ENCODE data around the gene FRMD3.
"Not testable (repeated sequence)": the region's sequence is repeated elsewhere in the genome, so short reads cannot be mapped to it uniquely, and the experiment has no call there.

The FRMD3 gene

DNA sequence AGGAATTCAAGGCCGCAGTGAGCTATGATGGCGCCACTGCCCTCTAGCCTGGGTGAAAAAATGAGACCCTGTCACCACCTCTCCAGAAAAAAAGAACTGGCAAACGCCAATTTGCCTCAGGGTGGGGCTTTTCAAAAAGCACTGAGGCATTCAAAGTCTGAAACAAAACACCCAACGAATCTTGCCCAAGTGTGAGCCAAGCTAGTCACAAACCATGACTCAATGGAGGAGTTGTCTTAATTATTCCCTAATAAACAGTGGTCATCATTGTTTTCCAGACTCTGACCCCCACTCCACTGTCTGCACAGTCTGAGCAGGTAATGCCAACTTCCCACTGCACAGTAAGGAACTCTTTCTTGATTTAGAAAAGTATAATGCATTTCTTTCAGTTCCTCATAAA, 16.8 kb downstream of the FRMD3 start:
- Histone ChIP-seq H3K36me3 (ENCODE audit: control insufficient read depth, insufficient read depth, low read length) (no peaks in the 10 kb centered on the region), H3K4me3 (replicated peaks; ENCODE audit: low read depth, low read length) (no peak overlapping the region), H3K27me3 (replicated peaks; ENCODE audit: control insufficient read depth, insufficient read depth, low read length) (no peaks in the 10 kb centered on the region)
- no peak for DNase-seq (ENCODE audit: extremely low read depth, insufficient read length)
- TF ChIP-seq, protein P1, sequence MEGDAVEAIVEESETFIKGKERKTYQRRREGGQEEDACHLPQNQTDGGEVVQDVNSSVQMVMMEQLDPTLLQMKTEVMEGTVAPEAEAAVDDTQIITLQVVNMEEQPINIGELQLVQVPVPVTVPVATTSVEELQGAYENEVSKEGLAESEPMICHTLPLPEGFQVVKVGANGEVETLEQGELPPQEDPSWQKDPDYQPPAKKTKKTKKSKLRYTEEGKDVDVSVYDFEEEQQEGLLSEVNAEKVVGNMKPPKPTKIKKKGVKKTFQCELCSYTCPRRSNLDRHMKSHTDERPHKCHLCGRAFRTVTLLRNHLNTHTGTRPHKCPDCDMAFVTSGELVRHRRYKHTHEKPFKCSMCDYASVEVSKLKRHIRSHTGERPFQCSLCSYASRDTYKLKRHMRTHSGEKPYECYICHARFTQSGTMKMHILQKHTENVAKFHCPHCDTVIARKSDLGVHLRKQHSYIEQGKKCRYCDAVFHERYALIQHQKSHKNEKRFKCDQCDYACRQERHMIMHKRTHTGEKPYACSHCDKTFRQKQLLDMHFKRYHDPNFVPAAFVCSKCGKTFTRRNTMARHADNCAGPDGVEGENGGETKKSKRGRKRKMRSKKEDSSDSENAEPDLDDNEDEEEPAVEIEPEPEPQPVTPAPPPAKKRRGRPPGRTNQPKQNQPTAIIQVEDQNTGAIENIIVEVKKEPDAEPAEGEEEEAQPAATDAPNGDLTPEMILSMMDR (IDR thresholded peaks at IDR 0.05; ENCODE audit: insufficient read depth, low read length, poor library complexity, severe bottlenecking), result no peak

GRCh38 chr9:83521011-83521410, 17.2 kb downstream of the FRMD3 start:
- no peak for DNase-seq (ENCODE audit: extremely low read depth, insufficient read length)
- TF ChIP-seq, protein P1 (IDR thresholded peaks at IDR 0.05; ENCODE audit: insufficient read depth, low read length, poor library complexity, severe bottlenecking), result no peak
- no peaks in the 10 kb centered on the region for H3K27me3 ChIP-seq (replicated peaks; ENCODE audit: control insufficient read depth, insufficient read depth, low read length)
- no peaks in the 10 kb centered on the region for H3K36me3 ChIP-seq (ENCODE audit: control insufficient read depth, insufficient read depth, low read length)
- H3K4me3 ChIP-seq (replicated peaks; ENCODE audit: low read depth, low read length), result no peak overlapping the region

DNA sequence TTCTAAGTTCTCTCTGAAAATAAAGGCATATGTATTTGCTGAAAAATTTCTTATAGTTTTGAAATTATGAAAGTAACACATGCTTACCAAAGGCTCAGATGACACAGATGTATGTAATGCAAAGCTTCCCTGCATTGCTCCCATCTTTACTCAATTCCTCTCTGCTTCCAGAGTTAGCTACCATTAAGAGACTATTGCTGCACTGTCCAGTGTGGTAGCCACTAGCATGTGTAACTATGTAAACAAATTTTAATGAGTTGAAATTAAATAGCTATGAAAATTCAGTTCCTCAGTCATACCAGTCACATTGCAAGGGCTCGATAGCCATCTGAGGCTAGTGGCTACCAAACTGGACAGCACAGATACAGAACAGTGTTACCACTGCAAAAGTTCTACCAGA, 17.9 kb downstream of the FRMD3 start:
- TF ChIP-seq, protein P1 (IDR thresholded peaks at IDR 0.05; ENCODE audit: insufficient read depth, low read length, poor library complexity, severe bottlenecking), result no peak
- Histone ChIP-seq H3K27me3 (replicated peaks; ENCODE audit: control insufficient read depth, insufficient read depth, low read length) (no peaks in the 10 kb centered on the region), H3K4me3 (replicated peaks; ENCODE audit: low read depth, low read length) (no peak overlapping the region), H3K36me3 (ENCODE audit: control insufficient read depth, insufficient read depth, low read length) (no peaks in the 10 kb centered on the region)
- DNase-seq (ENCODE audit: extremely low read depth, insufficient read length), result no peak

GRCh38 chr9:83517980-83518379, 20.2 kb downstream of the FRMD3 start:
- H3K27me3 ChIP-seq (replicated peaks; ENCODE audit: control insufficient read depth, insufficient read depth, low read length); H3K4me3 ChIP-seq (replicated peaks; ENCODE audit: low read depth, low read length); DNase-seq (ENCODE audit: extremely low read depth, insufficient read length); H3K36me3 ChIP-seq (ENCODE audit: control insufficient read depth, insufficient read depth, low read length): not testable (repeated sequence)

GRCh38 chr9:83514767-83515166, 23.4 kb downstream of the FRMD3 start:
- no peak overlapping the region for H3K4me3 ChIP-seq (replicated peaks; ENCODE audit: low read depth, low read length)
- H3K27me3 ChIP-seq (replicated peaks; ENCODE audit: control insufficient read depth, insufficient read depth, low read length), result no peaks in the 10 kb centered on the region
- no peaks in the 10 kb centered on the region for H3K36me3 ChIP-seq (ENCODE audit: control insufficient read depth, insufficient read depth, low read length)
- TF ChIP-seq, protein P1 (IDR thresholded peaks at IDR 0.05; ENCODE audit: insufficient read depth, low read length, poor library complexity, severe bottlenecking), result no peak
- no peak for DNase-seq (ENCODE audit: extremely low read depth, insufficient read length)

DNA sequence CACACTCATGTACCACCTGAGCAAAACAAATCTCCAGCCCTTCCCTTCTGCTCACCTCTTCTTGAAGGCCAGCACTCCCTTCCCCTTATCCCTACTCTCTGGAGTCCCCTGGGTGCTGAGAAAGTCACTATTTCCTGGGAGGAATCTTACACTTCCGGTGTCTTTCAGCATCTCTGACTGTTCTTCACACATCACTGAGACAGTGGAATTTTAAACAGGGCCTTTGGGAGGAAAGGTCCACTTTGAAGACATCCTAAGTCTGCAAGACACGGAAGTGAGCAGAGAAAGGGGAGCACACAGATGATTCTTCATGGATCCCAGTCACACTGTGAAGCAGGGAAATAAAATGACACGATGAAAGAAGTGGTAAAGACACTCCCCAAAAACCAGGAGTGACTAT, 25.6 kb downstream of the FRMD3 start:
- Histone ChIP-seq H3K4me3 (replicated peaks; ENCODE audit: low read depth, low read length) (no peak overlapping the region), H3K36me3 (ENCODE audit: control insufficient read depth, insufficient read depth, low read length) (no peaks in the 10 kb centered on the region), H3K27me3 (replicated peaks; ENCODE audit: control insufficient read depth, insufficient read depth, low read length) (no peaks in the 10 kb centered on the region)
- no peak for DNase-seq (ENCODE audit: extremely low read depth, insufficient read length)
- TF ChIP-seq, protein P1 (IDR thresholded peaks at IDR 0.05; ENCODE audit: insufficient read depth, low read length, poor library complexity, severe bottlenecking), result no peak

Data from GM06990 (cell line).